T-cell (primary cell): Measurements from ENCODE around the gene GLIS1. TPM values are rescaled to one million over a fixed set of nuclear protein-coding genes. Genes with fewer than 3 reads are reported as not detected.

Source experiments
- ATAC-seq, 4 experiments: fragments of 200-7000 bp in 3 of 4; fragments of 150-1000 bp in 1 of 4; cut with Tn5 transposase; replicated peaks in 1 of 4; 1 replicate in 3 of 4; 2 replicates in 1 of 4; pipeline ENCODE4 v1.10.0; 2021; ENCODE audit warnings: moderate library complexity in 3 of 4, mild to moderate bottlenecking in 2 of 4, moderate number of reproducible peaks in 1 of 4
- CTCF ChIA-PET, 2 donors: fragments of 300-600 bp; sonication (Branson Sonifier 250); formaldehyde crosslinking; loops; one replicate each; lab custom pipeline; 2022; ENCODE audit warnings: antibody characterized with exemption in 2 of 2; lab: Charles Lee
- POLR2A ChIA-PET, 2 donors: fragments of 300-600 bp; sonication (Branson Sonifier 250); formaldehyde crosslinking; loops; one replicate each; lab custom pipeline; 2022; ENCODE audit warnings: antibody characterized with exemption in 2 of 2; lab: Charles Lee
- DNase-seq, 35 experiments: peaks; one replicate each; pipeline versions ENCODE4 v3.0.0 to v3.0.0-alpha.2; 2013 to 2023
- H3K27ac ChIP-seq: one replicate; pipeline ENCODE4 v1.5.1; 2013; ENCODE audit warnings: low read length
- H3K27me3 ChIP-seq, 2 experiments: replicated peaks in 1 of 2; 1 replicate in 1 of 2; 2 replicates in 1 of 2; pipeline versions ENCODE4 v1.6.1 to v1.7.0; 2013; ENCODE audit warnings: low read length in 1 of 2, mixed read lengths in 1 of 2; ENCODE audit not compliant: control insufficient read depth in 2 of 2, insufficient read depth in 2 of 2; ENCODE audit errors: extremely low read depth in 1 of 2
- H3K36me3 ChIP-seq, 2 donors: 1 replicate in 1 of 2; 2 replicates in 1 of 2; pipeline versions ENCODE4 v1.6.1 to v1.7.0; 2013; ENCODE audit warnings: low read length in 1 of 2; ENCODE audit not compliant: control insufficient read depth in 2 of 2, insufficient read depth in 1 of 2; ENCODE audit errors: extremely low read depth in 1 of 2
- H3K4me1 ChIP-seq, 2 experiments: 1 replicate in 1 of 2; 2 replicates in 1 of 2; pipeline versions ENCODE4 v1.6.1 to v1.7.0; 2013; ENCODE audit warnings: low read length in 2 of 2, mixed read lengths in 1 of 2; ENCODE audit not compliant: insufficient read depth in 2 of 2, control insufficient read depth in 1 of 2; ENCODE audit errors: extremely low read depth in 1 of 2
- H3K4me3 ChIP-seq, 2 donors: 1 replicate in 1 of 2; 2 replicates in 1 of 2; pipeline versions ENCODE4 v1.5.1 to v1.7.0; 2013; ENCODE audit warnings: mild to moderate bottlenecking in 2 of 2, low read length in 1 of 2, moderate library complexity in 1 of 2; ENCODE audit not compliant: control insufficient read depth in 1 of 2; ENCODE audit errors: extremely low read depth in 1 of 2
- H3K9me3 ChIP-seq: 2 replicates; pipeline ENCODE4 v1.7.0; 2013
- H3K27ac Mint-ChIP-seq, 2 donors: one replicate each; pipeline ENCODE4 v1.8.0; 2020 to 2021; ENCODE audit warnings: mild to moderate bottlenecking in 2 of 2, mixed read lengths in 2 of 2
- H3K27me3 Mint-ChIP-seq, 2 donors: one replicate each; pipeline ENCODE4 v1.8.0; 2021 to 2022; ENCODE audit warnings: mixed read lengths in 2 of 2
- H3K36me3 Mint-ChIP-seq: one replicate; pipeline ENCODE4 v1.8.0; 2021; ENCODE audit warnings: mixed read lengths
- H3K4me1 Mint-ChIP-seq, 3 donors: one replicate each; pipeline ENCODE4 v1.8.0; 2020 to 2022; ENCODE audit warnings: mixed read lengths in 3 of 3, mild to moderate bottlenecking in 1 of 3
- H3K4me3 Mint-ChIP-seq, 3 donors: one replicate each; pipeline ENCODE4 v1.8.0; 2020 to 2022; ENCODE audit warnings: mild to moderate bottlenecking in 3 of 3, mixed read lengths in 3 of 3, moderate library complexity in 3 of 3
- H3K9me3 Mint-ChIP-seq, 3 donors: one replicate each; pipeline ENCODE4 v1.8.0; 2020 to 2022; ENCODE audit warnings: mixed read lengths in 3 of 3
- WGBS: methylation state at CpG from one replicate; pipeline ENCODE4 v1.1.5; 2013; ENCODE audit warnings: missing lambda C conversion rate; ENCODE audit not compliant: insufficient coverage; 5-methylcytosine and 5-hydroxymethylcytosine counted together
- total RNA-seq, 35 experiments: library from RNA in 6 of 35; stranded (reverse) in 6 of 35; fragments of 120-200 nt in 1 of 35; gene quantifications; one replicate each; pipeline versions ENCODE4 v1.2.1 to v1.2.4 and lab custom pipeline; 2013 to 2026

GLIS1 gene
- total RNA-seq, 5 donors from 2014 or later (not counting 1 experiment from before 2014, with no cell fraction given), result not detected

DNA sequence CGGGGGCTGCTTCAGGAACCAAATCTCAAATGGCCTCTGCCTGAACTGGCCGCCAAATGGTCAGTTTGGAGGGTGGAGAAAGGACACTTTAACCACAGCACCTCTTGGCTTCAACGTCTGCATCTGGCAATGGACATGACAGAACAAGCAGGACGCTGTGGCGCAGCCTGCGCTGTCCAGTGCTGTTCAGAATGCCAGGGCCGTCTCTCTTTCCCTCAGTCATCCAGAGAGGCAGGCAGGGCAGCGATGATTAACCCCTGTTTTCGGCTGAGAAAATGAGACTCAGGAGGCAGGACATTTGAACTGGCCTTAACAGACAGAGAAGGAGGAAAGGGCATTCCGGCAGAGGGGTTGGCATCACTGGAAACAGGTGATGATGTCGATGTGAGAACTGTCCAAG is 48.6 kb downstream of the GLIS1 start:
- CTCF ChIA-PET, result no interaction called here
- no peaks in the 10 kb centered on the region for H3K36me3 ChIP-seq
- H3K27me3 ChIP-seq, result peaks cover 0 to 51% of the 10 kb centered on the region in 2 experiments
- ATAC-seq (no peak), DNase-seq (no peak)
- WGBS, result 65% methylated on average over 4 of the region's 11 CpGs
- POLR2A ChIA-PET, result no interaction called here
- H3K4me1 ChIP-seq, result no peaks in the 10 kb centered on the region
- H3K27me3 Mint-ChIP-seq, result peaks cover 10 to 16% of the 10 kb centered on the region in 2 donors
- H3K36me3 Mint-ChIP-seq, result no peaks in the 10 kb centered on the region
- H3K4me1 Mint-ChIP-seq, result no peaks in the 10 kb centered on the region
- H3K27ac Mint-ChIP-seq, result no peak overlapping the region
- no peak overlapping the region for H3K4me3 ChIP-seq
- no peaks in the 10 kb centered on the region for H3K9me3 Mint-ChIP-seq
- no peak overlapping the region for H3K4me3 Mint-ChIP-seq
- no peaks in the 10 kb centered on the region for H3K9me3 ChIP-seq
- no peak overlapping the region for H3K27ac ChIP-seq

GRCh38 chr1:53689736-53690326 is 49.1 kb downstream of the GLIS1 start:
- ChIA-PET POLR2A (no interaction called here), CTCF (no interaction called here)
- ATAC-seq (no peak), DNase-seq (no peak)
- Histone ChIP-seq H3K27ac (no peak overlapping the region), H3K4me1 (no peaks in the 10 kb centered on the region), H3K9me3 (no peaks in the 10 kb centered on the region), H3K4me3 (no peak overlapping the region), H3K27me3 (peaks cover 0 to 53% of the 10 kb centered on the region in 2 experiments), H3K36me3 (no peaks in the 10 kb centered on the region)
- Mint-ChIP-seq H3K4me3 (no peak overlapping the region), H3K27me3 (peaks cover 12 to 18% of the 10 kb centered on the region in 2 donors), H3K9me3 (no peaks in the 10 kb centered on the region), H3K27ac (no peak overlapping the region), H3K4me1 (no peaks in the 10 kb centered on the region), H3K36me3 (no peaks in the 10 kb centered on the region)
- 79% methylated on average over 9 of the region's 12 CpGs for WGBS

DNA sequence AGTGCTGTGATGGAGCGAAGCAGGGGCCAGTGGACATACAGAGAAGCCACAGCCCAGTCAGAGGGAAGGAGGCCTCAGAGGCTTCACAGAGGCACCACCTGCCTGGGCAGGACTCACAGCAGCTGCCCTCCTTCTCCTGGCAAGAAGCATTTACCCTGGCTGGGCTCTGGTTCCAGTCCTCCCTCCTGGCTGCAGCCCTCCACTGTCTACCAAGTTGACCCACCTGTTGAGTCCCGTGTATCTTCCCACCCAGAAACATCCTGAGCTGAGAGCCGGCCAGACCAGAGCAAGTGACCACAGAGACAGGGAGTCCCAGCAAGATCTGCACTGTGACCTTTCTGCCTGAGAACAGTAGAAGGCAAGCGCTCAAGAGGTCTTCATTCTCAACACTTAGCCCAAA is 49.7 kb downstream of the GLIS1 start:
- H3K4me3 Mint-ChIP-seq, result no peak overlapping the region
- 90% methylated on average over 4 of the region's 4 CpGs for WGBS
- CTCF ChIA-PET, result no interaction called here

DNA sequence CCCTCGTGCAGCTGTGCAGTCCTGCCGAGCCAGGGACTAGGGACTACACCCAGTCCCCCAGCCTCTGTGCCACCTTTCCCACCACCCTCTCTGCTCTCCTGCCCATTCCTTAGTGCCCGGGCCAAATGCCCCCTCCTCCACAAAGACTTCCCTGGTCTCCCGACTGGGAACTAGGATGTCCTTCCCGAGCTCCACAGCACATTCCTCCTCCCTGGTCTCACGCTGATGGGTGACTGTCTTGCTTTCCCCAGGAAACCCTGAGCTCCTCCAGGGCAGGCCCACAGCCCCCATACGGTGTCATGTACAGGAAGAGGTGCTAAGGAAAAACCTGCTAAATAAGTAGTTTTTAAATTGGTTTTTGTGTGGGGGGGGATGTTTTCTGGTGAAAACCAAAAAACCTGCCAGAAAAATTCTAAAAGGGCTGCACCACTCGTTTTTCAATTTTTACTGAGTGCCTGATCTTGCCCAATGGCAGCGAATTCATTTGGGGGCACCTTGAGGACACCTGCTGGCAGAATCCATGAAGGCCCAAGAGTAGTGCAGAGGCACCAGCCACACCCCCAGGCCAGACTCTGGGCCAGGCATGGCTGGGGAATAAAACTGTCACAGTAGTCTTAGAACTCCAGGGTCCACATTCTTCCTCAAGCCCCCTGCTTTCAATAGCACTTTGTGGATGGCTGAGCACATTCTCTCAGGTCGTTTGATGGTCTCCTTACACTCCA is 50.4 kb downstream of the GLIS1 start:
- no peaks in the 10 kb centered on the region for H3K9me3 Mint-ChIP-seq
- ChIA-PET POLR2A (no interaction called here), CTCF (no interaction called here)
- no peaks in the 10 kb centered on the region for H3K4me1 ChIP-seq
- ATAC-seq, result no peak
- H3K4me1 Mint-ChIP-seq, result no peaks in the 10 kb centered on the region
- no peaks in the 10 kb centered on the region for H3K36me3 ChIP-seq
- H3K27me3 Mint-ChIP-seq, result peaks cover 12 to 23% of the 10 kb centered on the region in 2 donors
- peak in 1 of 35 experiments; percentile 5 for DNase-seq
- H3K27me3 ChIP-seq, result peaks cover 0 to 59% of the 10 kb centered on the region in 2 experiments
- H3K9me3 ChIP-seq, result no peaks in the 10 kb centered on the region
- no peak overlapping the region for H3K4me3 ChIP-seq
- no peak overlapping the region for H3K27ac Mint-ChIP-seq
- 61% methylated on average over 6 of the region's 10 CpGs for WGBS
- no peak overlapping the region for H3K4me3 Mint-ChIP-seq
- H3K36me3 Mint-ChIP-seq, result no peaks in the 10 kb centered on the region
- H3K27ac ChIP-seq, result no peak overlapping the region

More for the DNA sequence above, 49.7 kb downstream of the GLIS1 start:
- Mint-ChIP-seq H3K27ac (no peak overlapping the region), H3K36me3 (no peaks in the 10 kb centered on the region), H3K4me1 (no peaks in the 10 kb centered on the region), H3K9me3 (no peaks in the 10 kb centered on the region), H3K27me3 (peaks cover 12 to 23% of the 10 kb centered on the region in 2 donors)
- Histone ChIP-seq H3K36me3 (no peaks in the 10 kb centered on the region), H3K27ac (no peak overlapping the region), H3K4me3 (no peak overlapping the region), H3K4me1 (no peaks in the 10 kb centered on the region), H3K9me3 (no peaks in the 10 kb centered on the region), H3K27me3 (peaks cover 0 to 56% of the 10 kb centered on the region in 2 experiments)
- POLR2A ChIA-PET, result no interaction called here
- DNase-seq (no peak), ATAC-seq (no peak)

- H3K36me3 ChIP-seq, result no peaks in the 10 kb centered on the region
- H3K27me3 Mint-ChIP-seq, result peaks cover 12 to 23% of the 10 kb centered on the region in 2 donors
- no peaks in the 10 kb centered on the region for H3K36me3 Mint-ChIP-seq
- ChIA-PET POLR2A (no interaction called here), CTCF (no interaction called here)
- no peak overlapping the region for H3K4me3 ChIP-seq
- no peaks in the 10 kb centered on the region for H3K4me1 Mint-ChIP-seq
- no peak overlapping the region for H3K4me3 Mint-ChIP-seq
- DNase-seq, result no peak
- no peak for ATAC-seq
- H3K27me3 ChIP-seq, result peaks cover 0 to 55% of the 10 kb centered on the region in 2 experiments
- H3K27ac ChIP-seq, result no peak overlapping the region
- WGBS, result 93% methylated on average over 16 of the region's 19 CpGs
- H3K27ac Mint-ChIP-seq, result no peak overlapping the region
- no peaks in the 10 kb centered on the region for H3K9me3 Mint-ChIP-seq
- no peaks in the 10 kb centered on the region for H3K9me3 ChIP-seq
- H3K4me1 ChIP-seq, result no peaks in the 10 kb centered on the region
These were observed 51.1 kb downstream of the GLIS1 start for GRCh38 chr1:53687901-53688300.

GRCh38 chr1:53687426-53687825 is 51.5 kb downstream of the GLIS1 start:
- Mint-ChIP-seq H3K4me3 (no peak overlapping the region), H3K9me3 (no peaks in the 10 kb centered on the region), H3K36me3 (no peaks in the 10 kb centered on the region), H3K4me1 (peaks cover 0 to 3% (median under 1%) of the 10 kb centered on the region in 3 donors), H3K27me3 (peaks cover 12 to 24% of the 10 kb centered on the region in 2 donors), H3K27ac (no peak overlapping the region)
- 85% methylated on average over 14 of the region's 14 CpGs for WGBS
- H3K36me3 ChIP-seq, result no peaks in the 10 kb centered on the region
- ChIA-PET POLR2A (no interaction called here), CTCF (no interaction called here)
- no peaks in the 10 kb centered on the region for H3K4me1 ChIP-seq
- no peak overlapping the region for H3K4me3 ChIP-seq
- peaks cover 0 to 55% of the 10 kb centered on the region in 2 experiments for H3K27me3 ChIP-seq
- no peaks in the 10 kb centered on the region for H3K9me3 ChIP-seq
- H3K27ac ChIP-seq, result no peak overlapping the region
- ATAC-seq (no peak), DNase-seq (no peak)
